GM12878 (cell line): ENCODE data around the gene PPRC1. TPM values are rescaled to one million over a fixed set of nuclear protein-coding genes. Genes with fewer than 3 reads are reported as not detected.

Source experiments
- ATAC-seq: fragments of 200-7000 bp; cut with Tn5 transposase; 3 replicates; pipeline ENCODE4 v1.9.1; 2020; ENCODE audit warnings: mild to moderate bottlenecking, moderate library complexity
- BruUV-seq: library from RNA; stranded (reverse); fragments of 400-500 nt; replicated peaks from 2 replicates; lab custom pipeline; 2021; lab: Mats Ljungman, UMichigan
- CTCF ChIA-PET: fragments of 300-600 bp; sonication (Branson Sonifier 250); formaldehyde crosslinking; extraction: SDS; loops from one replicate; lab custom pipeline; 2021; ENCODE audit warnings: inconsistent platforms; lab: Yijun Ruan, JAX
- POLR2A ChIA-PET: fragments of 350-600 bp; formaldehyde crosslinking; extraction: SDS; loops from one replicate; lab custom pipeline; 2021; ENCODE audit warnings: inconsistent platforms; lab: Charles Lee
- RAD21 ChIA-PET: fragments of 300-600 bp; sonication (Branson Sonifier 250); formaldehyde crosslinking; loops from one replicate; lab custom pipeline; 2023; ENCODE audit warnings: antibody characterized with exemption; ENCODE audit not compliant: unreplicated experiment; lab: Charles Lee
- SMC1A ChIA-PET: fragments of 300-600 bp; sonication (Branson Sonifier 250); formaldehyde crosslinking; loops from one replicate; lab custom pipeline; 2023; ENCODE audit not compliant: unreplicated experiment, uncharacterized antibody; lab: Charles Lee
- DNase-seq: peaks from one replicate; pipeline ENCODE4 v3.0.0-alpha.2; 2011; ENCODE audit warnings: low read depth, low spot score
- FAIRE-seq: peaks from 3 replicates; lab custom pipeline; 2011; peaks lifted over from hg19 to GRCh38; lab: Jason Lieb, UNC
- H2AFZ ChIP-seq: 2 replicates; pipeline ENCODE4 v1.6.0; 2011; ENCODE audit warnings: low read depth, low read length, control low read depth; ENCODE audit not compliant: control insufficient read depth
- H3K27ac ChIP-seq: 2 replicates; pipeline ENCODE4 v1.5.1; 2011; ENCODE audit warnings: control low read depth; ENCODE audit not compliant: control insufficient read depth, insufficient read depth
- H3K27me3 ChIP-seq, 2 experiments: replicated peaks in 1 of 2; 2 replicates each; pipeline versions ENCODE4 v1.6.0 to v1.6.1; 2011; ENCODE audit warnings: low read length in 1 of 2; ENCODE audit not compliant: control insufficient read depth in 2 of 2, insufficient read depth in 2 of 2
- H3K36me3 ChIP-seq, 2 experiments: 2 replicates each; pipeline ENCODE4 v1.5.1; 2011; ENCODE audit warnings: low read length in 1 of 2; ENCODE audit not compliant: control insufficient read depth in 2 of 2, insufficient read depth in 2 of 2
- H3K4me1 ChIP-seq: 2 replicates; pipeline ENCODE4 v1.6.1; 2011; ENCODE audit warnings: mild to moderate bottlenecking, low read length, moderate library complexity, mixed read lengths; ENCODE audit not compliant: control insufficient read depth, insufficient read depth
- H3K4me2 ChIP-seq: 2 replicates; pipeline ENCODE4 v1.6.0; 2011; ENCODE audit warnings: control low read depth; ENCODE audit not compliant: control insufficient read depth, insufficient read depth
- H3K4me3 ChIP-seq: fragments of 200-600 bp; sonication (generic); 2 replicates; pipeline ENCODE4 v1.5.1; 2016
- H3K79me2 ChIP-seq: 2 replicates; pipeline ENCODE4 v1.6.0; 2011; ENCODE audit warnings: low read length; ENCODE audit not compliant: control insufficient read depth, insufficient read depth
- H3K9ac ChIP-seq: 2 replicates; pipeline ENCODE4 v1.8.0; 2011; ENCODE audit warnings: low read length, control low read depth, mixed read lengths; ENCODE audit not compliant: control insufficient read depth, insufficient read depth
- H3K9me3 ChIP-seq: replicated peaks from 3 replicates; pipeline ENCODE4 v1.5.1; 2011; ENCODE audit warnings: mild to moderate bottlenecking, low read length; ENCODE audit not compliant: control insufficient read depth, insufficient read depth
- H4K20me1 ChIP-seq: 2 replicates; pipeline ENCODE4 v1.6.0; 2011; ENCODE audit not compliant: control insufficient read depth, insufficient read depth
- CBFB ChIP-seq: IDR thresholded peaks from 2 replicates; pipeline ENCODE4 v1.6.1; 2016; ENCODE audit warnings: antibody characterized with exemption, low read depth
- DPF2 ChIP-seq: fragments of 450-650 bp; IDR thresholded peaks from 2 replicates; pipeline ENCODE4 v1.6.1; 2017; ENCODE audit warnings: mild to moderate bottlenecking
- HDAC2 ChIP-seq: fragments of 200-600 bp; sonication (generic); IDR thresholded peaks from 2 replicates; pipeline ENCODE4 v1.6.1; 2017
- IRF4 ChIP-seq: IDR thresholded peaks from 2 replicates; pipeline ENCODE4 v1.6.1; 2011; ENCODE audit warnings: low read depth, low read length
- KAT2A ChIP-seq: conservative IDR thresholded peaks from 2 replicates; pipeline ENCODE4 v1.6.1; 2011; ENCODE audit warnings: low read depth, low read length; ENCODE audit not compliant: control insufficient read depth
- KDM1A ChIP-seq: fragments of 200-600 bp; sonication (generic); IDR thresholded peaks from 2 replicates; pipeline ENCODE4 v1.6.1; 2016; ENCODE audit warnings: borderline replicate concordance
- MEF2A ChIP-seq: IDR thresholded peaks from 2 replicates; pipeline ENCODE4 v1.6.1; 2011; ENCODE audit warnings: low read depth, mild to moderate bottlenecking, low read length, moderate library complexity; ENCODE audit not compliant: insufficient read depth
- NFYB ChIP-seq: IDR thresholded peaks from 2 replicates; pipeline ENCODE4 v1.6.1; 2011; ENCODE audit warnings: low read depth, mild to moderate bottlenecking, low read length, improper control_type of control experiment, moderate library complexity; ENCODE audit not compliant: insufficient read depth
- RAD51 ChIP-seq: fragments of 450-650 bp; IDR thresholded peaks from 2 replicates; pipeline ENCODE4 v1.6.1; 2016; ENCODE audit warnings: moderate library complexity, mild to moderate bottlenecking, inconsistent platforms
- SMC3 ChIP-seq: IDR thresholded peaks from 2 replicates; pipeline ENCODE4 v1.6.1; 2011; ENCODE audit warnings: low read length, improper control_type of control experiment, borderline replicate concordance
- ZNF217 ChIP-seq: fragments of 450-650 bp; IDR thresholded peaks from 2 replicates; pipeline ENCODE4 v1.6.1; 2017; ENCODE audit warnings: antibody characterized with exemption, mild to moderate bottlenecking
- ZNF384 ChIP-seq: IDR thresholded peaks from 2 replicates; pipeline ENCODE4 v1.6.1; 2012; ENCODE audit warnings: low read depth, mild to moderate bottlenecking, low read length, improper control_type of control experiment, borderline replicate concordance
- ZNF622 ChIP-seq: fragments of 450-650 bp; IDR thresholded peaks from 2 replicates; pipeline ENCODE4 v1.6.1; 2017; ENCODE audit warnings: mild to moderate bottlenecking, inconsistent platforms
- ZSCAN29 ChIP-seq: fragments of 450-650 bp; IDR thresholded peaks from 2 replicates; pipeline ENCODE4 v1.6.1; 2017; ENCODE audit warnings: mild to moderate bottlenecking, moderate library complexity
- WGBS: methylation state at CpG from one replicate; pipeline ENCODE4 v1.1.6; 2016; ENCODE audit warnings: low lambda C conversion rate; ENCODE audit not compliant: insufficient replicate concordance, insufficient coverage; ENCODE audit errors: missing lambda C conversion rate; 5-methylcytosine and 5-hydroxymethylcytosine counted together
- in situ Hi-C: fragments of 300-500 bp; cut with MboI; formaldehyde crosslinking; loops from 9 replicates; pipeline ENCODE4 v1.14.3; 2018; ENCODE audit warnings: mixed read lengths
- intact Hi-C: fragments of 100-400 bp; cut with micrococcal nuclease; formaldehyde crosslinking; loops from one replicate; pipeline ENCODE4 v1.14.2; 2022; ENCODE audit not compliant: unreplicated experiment
- polyA plus RNA-seq, 11 experiments: library from polyadenylated mRNA; depleted of rRNA in 4 of 11; unstranded in 6 of 11; stranded (reverse) in 5 of 11; fragments of >200 nt; fragmentation: Nextera tagmentation in 4 of 11; fragmentation: Illumina TruSeq in 1 of 11; extraction: Ambion mirVana in 4 of 11; extraction: Trizol in 1 of 11; gene quantifications; 1 replicate in 1 of 11; 2 replicates in 10 of 11; pipeline versions ENCODE4 v1.2.1 to v1.2.3, GENCODE V29; 2011 to 2016; ENCODE audit warnings: inconsistent platforms in 2 of 11, missing spikeins in 2 of 11, low read depth in 1 of 11
- total RNA-seq, 4 experiments: library from RNA; depleted of rRNA in 3 of 4; stranded (reverse); fragments of >200 nt in 3 of 4; fragmentation: Illumina TruSeq in 1 of 4; extraction: Trizol in 1 of 4; gene quantifications; 2 replicates each; pipeline versions ENCODE4 v1.2.1 to v1.2.3, GENCODE V29; 2013 to 2021
- TF ChIP-seq, protein P1 (sequence below): fragments of 450-650 bp; IDR thresholded peaks from 2 replicates; pipeline ENCODE4 v1.6.1; 2016; ENCODE audit warnings: mild to moderate bottlenecking

Gene PPRC1
- total and polyA plus RNA-seq, 10 of the 15 experiments (the other 5 are each of a cell fraction or from before 2014, with no cell fraction given), result 13.1 to 69.8 (median 32.4) TPM

DNA sequence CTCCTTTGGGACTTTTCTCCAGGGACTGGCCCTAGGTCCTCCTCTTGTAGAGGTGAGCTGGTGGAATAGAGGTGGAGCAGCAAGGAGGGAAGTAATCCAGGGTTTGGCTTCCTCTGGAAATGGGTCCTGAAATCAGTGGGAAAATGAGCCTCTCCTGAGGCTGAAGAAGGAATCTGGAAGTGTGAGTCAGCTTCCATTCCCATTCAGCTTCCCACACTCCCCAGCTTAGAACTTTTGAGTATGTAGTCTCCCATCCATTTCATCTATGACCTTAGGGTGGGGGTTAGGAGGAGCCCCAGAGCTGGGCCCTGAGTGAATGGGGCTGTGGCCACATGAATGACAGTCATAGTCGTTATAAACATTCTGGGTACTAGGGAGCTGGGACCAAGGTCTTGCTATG is 30.4 kb upstream of the PPRC1 start:
- ChIA-PET SMC1A (interaction anchor here (1.1 kb wide), 1 partner anchor 407 kb away, joined by 3 read pairs; no protein-coding TSS in a partner anchor), POLR2A (interaction anchor here (0.5 kb wide), 1 partner anchor 10 kb away, joined by 7 read pairs; no protein-coding TSS in a partner anchor), RAD21 (interaction anchor here (1.1 kb wide), 1 partner anchor 262 kb away, joined by 3 read pairs; no protein-coding TSS in a partner anchor), CTCF (interaction anchor here (1.4 to 2.3 kb wide), 3 partner anchors 10 to 261 kb away, joined by 3 to 7 read pairs (median 3); no protein-coding TSS in a partner anchor)
- in situ Hi-C loops (no loop called here), intact Hi-C loops (no loop called here)
- DNase-seq, result no peak
- Histone ChIP-seq H3K9ac (no peak overlapping the region), H3K27ac (no peak overlapping the region), H2AFZ (no peak overlapping the region), H3K4me3 (no peak overlapping the region), H3K9me3 (no peaks in the 10 kb centered on the region), H3K27me3 (no peaks in the 10 kb centered on the region), H3K79me2 (no peaks in the 10 kb centered on the region), H3K4me1 (no peaks in the 10 kb centered on the region), H3K4me2 (no peak overlapping the region), H3K36me3 (peaks cover 0 to 5% of the 10 kb centered on the region in 2 experiments; a peak in 2 of 4 replicates), H4K20me1 (no peaks in the 10 kb centered on the region)
- 100% methylated on average over 1 of the region's 1 CpG for WGBS
- no peak for FAIRE-seq
- TF ChIP-seq, protein P1, sequence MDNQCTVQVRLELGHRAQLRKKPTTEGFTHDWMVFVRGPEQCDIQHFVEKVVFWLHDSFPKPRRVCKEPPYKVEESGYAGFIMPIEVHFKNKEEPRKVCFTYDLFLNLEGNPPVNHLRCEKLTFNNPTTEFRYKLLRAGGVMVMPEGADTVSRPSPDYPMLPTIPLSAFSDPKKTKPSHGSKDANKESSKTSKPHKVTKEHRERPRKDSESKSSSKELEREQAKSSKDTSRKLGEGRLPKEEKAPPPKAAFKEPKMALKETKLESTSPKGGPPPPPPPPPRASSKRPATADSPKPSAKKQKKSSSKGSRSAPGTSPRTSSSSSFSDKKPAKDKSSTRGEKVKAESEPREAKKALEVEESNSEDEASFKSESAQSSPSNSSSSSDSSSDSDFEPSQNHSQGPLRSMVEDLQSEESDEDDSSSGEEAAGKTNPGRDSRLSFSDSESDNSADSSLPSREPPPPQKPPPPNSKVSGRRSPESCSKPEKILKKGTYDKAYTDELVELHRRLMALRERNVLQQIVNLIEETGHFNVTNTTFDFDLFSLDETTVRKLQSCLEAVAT, result no peak
- TF ChIP-seq DPF2 (no peak), SMC3 (no peak), IRF4 (no peak), HDAC2 (no peak), NFYB (no peak), ZNF384 (no peak), CBFB (no peak), KAT2A (no peak), ZSCAN29 (no peak), ZNF622 (no peak), RAD51 (no peak), KDM1A (no peak), ZNF217 (no peak), MEF2A (no peak)
- ATAC-seq, result no peak
- no TSS peak for BruUV-seq
